ENCODE data around the gene CCDC171. TPM values are rescaled to one million over a fixed set of nuclear protein-coding genes. Genes with fewer than 3 reads are reported as not detected.
"Not testable (repeated sequence)": the region's sequence is repeated elsewhere in the genome, so short reads cannot be mapped to it uniquely, and the experiment has no call there.

CCDC171 gene
- total RNA-seq, 2 donors from 2014 or later, result 2.0 to 7.6 TPM

- DNase-seq (ENCODE audit: low spot score), result no peak
- Histone ChIP-seq H3K9me3 (no peaks in the 10 kb centered on the region), H3K4me1 (replicated peaks) (no peaks in the 10 kb centered on the region), H3K4me3 (no peak overlapping the region), H3K27ac (no peak overlapping the region), H3K36me3 (no peaks in the 10 kb centered on the region), H3K27me3 (replicated peaks; ENCODE audit: insufficient read depth) (no peaks in the 10 kb centered on the region)
- intact Hi-C loops (cut with DNase I), result no loop called here
- TF ChIP-seq POLR2A (IDR thresholded peaks at IDR 0.05) (no peak), POLR2AphosphoS5 (IDR thresholded peaks at IDR 0.05) (no peak), CTCF (IDR thresholded peaks at IDR 0.05) (no peak)
- WGBS, result 93% methylated on average over 3 of the region's 3 CpGs
These were observed 30.6 kb upstream of the CCDC171 start for GRCh38 chr9:15522130-15522755.

- no peak for DNase-seq (ENCODE audit: low spot score)
- intact Hi-C loops (cut with DNase I), result no loop called here
- no peaks in the 10 kb centered on the region for H3K9me3 ChIP-seq
- no peak for TF ChIP-seq POLR2AphosphoS5 (IDR thresholded peaks at IDR 0.05)
- no peak for TF ChIP-seq POLR2A (IDR thresholded peaks at IDR 0.05)
- TF ChIP-seq CTCF (IDR thresholded peaks at IDR 0.05), result no peak
- H3K4me3 ChIP-seq, result no peak overlapping the region
- 71% methylated on average over 8 of the region's 8 CpGs for WGBS
- H3K27me3 ChIP-seq (replicated peaks; ENCODE audit: insufficient read depth), result no peaks in the 10 kb centered on the region
- no peak overlapping the region for H3K27ac ChIP-seq
- no peaks in the 10 kb centered on the region for H3K36me3 ChIP-seq
- no peaks in the 10 kb centered on the region for H3K4me1 ChIP-seq (replicated peaks)
These were observed 27.9 kb upstream of the CCDC171 start for GRCh38 chr9:15524845-15525455.

GRCh38 chr9:15525958-15526357 is 26.9 kb upstream of the CCDC171 start:
- H3K36me3 ChIP-seq, result no peaks in the 10 kb centered on the region

GRCh38 chr9:15527035-15527434 is 25.8 kb upstream of the CCDC171 start:
- WGBS, result 97% methylated on average over 5 of the region's 5 CpGs
- H3K27ac ChIP-seq; H3K9me3 ChIP-seq; intact Hi-C loops (cut with DNase I); H3K36me3 ChIP-seq; H3K27me3 ChIP-seq (replicated peaks; ENCODE audit: insufficient read depth); H3K4me1 ChIP-seq (replicated peaks); DNase-seq (ENCODE audit: low spot score); H3K4me3 ChIP-seq: not testable (repeated sequence)

More at GRCh38 chr9:15525958-15526357, 26.9 kb upstream of the CCDC171 start:
- Histone ChIP-seq H3K4me3 (no peak overlapping the region), H3K27me3 (replicated peaks; ENCODE audit: insufficient read depth) (no peaks in the 10 kb centered on the region), H3K9me3 (no peaks in the 10 kb centered on the region), H3K27ac (no peak overlapping the region), H3K4me1 (replicated peaks) (no peaks in the 10 kb centered on the region)
- no peak for DNase-seq (ENCODE audit: low spot score)
- intact Hi-C loops (cut with DNase I), result no loop called here
- 93% methylated on average over 2 of the region's 2 CpGs for WGBS
- TF ChIP-seq POLR2AphosphoS5 (IDR thresholded peaks at IDR 0.05) (no peak), POLR2A (IDR thresholded peaks at IDR 0.05) (no peak)

- H3K27me3 ChIP-seq (replicated peaks; ENCODE audit: insufficient read depth), result no peaks in the 10 kb centered on the region
- intact Hi-C loops (cut with DNase I), result no loop called here
- H3K9me3 ChIP-seq, result no peaks in the 10 kb centered on the region
- TF ChIP-seq POLR2A (IDR thresholded peaks at IDR 0.05) (no peak), CTCF (IDR thresholded peaks at IDR 0.05) (no peak), POLR2AphosphoS5 (IDR thresholded peaks at IDR 0.05) (no peak)
- no peak for DNase-seq (ENCODE audit: low spot score)
- H3K27ac ChIP-seq, result no peak overlapping the region
- no peak overlapping the region for H3K4me3 ChIP-seq
- WGBS, result 34% methylated on average over 4 of the region's 4 CpGs
- H3K36me3 ChIP-seq, result no peaks in the 10 kb centered on the region
- no peaks in the 10 kb centered on the region for H3K4me1 ChIP-seq (replicated peaks)
These were observed 23.1 kb upstream of the CCDC171 start for GRCh38 chr9:15529566-15530324.

Measured in prostate gland (tissue), 2 donors.